GM12878 (cell line): ENCODE measurements around the gene DRAP1. TPM values are rescaled to one million over a fixed set of nuclear protein-coding genes. Genes with fewer than 3 reads are reported as not detected.

ENCODE experiments used
- ATAC-seq: fragments of 200-7000 bp; cut with Tn5 transposase; 3 replicates; pipeline ENCODE4 v1.9.1; 2020; ENCODE audit warnings: mild to moderate bottlenecking, moderate library complexity
- BruUV-seq: library from RNA; stranded (reverse); fragments of 400-500 nt; replicated peaks from 2 replicates; lab custom pipeline; 2021; lab: Mats Ljungman, UMichigan
- CTCF ChIA-PET: fragments of 300-600 bp; sonication (Branson Sonifier 250); formaldehyde crosslinking; extraction: SDS; loops from one replicate; lab custom pipeline; 2021; ENCODE audit warnings: inconsistent platforms; lab: Yijun Ruan, JAX
- POLR2A ChIA-PET: fragments of 350-600 bp; formaldehyde crosslinking; extraction: SDS; loops from one replicate; lab custom pipeline; 2021; ENCODE audit warnings: inconsistent platforms; lab: Charles Lee
- RAD21 ChIA-PET: fragments of 300-600 bp; sonication (Branson Sonifier 250); formaldehyde crosslinking; loops from one replicate; lab custom pipeline; 2023; ENCODE audit warnings: antibody characterized with exemption; ENCODE audit not compliant: unreplicated experiment; lab: Charles Lee
- SMC1A ChIA-PET: fragments of 300-600 bp; sonication (Branson Sonifier 250); formaldehyde crosslinking; loops from one replicate; lab custom pipeline; 2023; ENCODE audit not compliant: unreplicated experiment, uncharacterized antibody; lab: Charles Lee
- DNase-seq: peaks from one replicate; pipeline ENCODE4 v3.0.0-alpha.2; 2011; ENCODE audit warnings: low read depth, low spot score
- FAIRE-seq: peaks from 3 replicates; lab custom pipeline; 2011; peaks lifted over from hg19 to GRCh38; lab: Jason Lieb, UNC
- H2AFZ ChIP-seq: 2 replicates; pipeline ENCODE4 v1.6.0; 2011; ENCODE audit warnings: low read depth, low read length, control low read depth; ENCODE audit not compliant: control insufficient read depth
- H3K27ac ChIP-seq: 2 replicates; pipeline ENCODE4 v1.5.1; 2011; ENCODE audit warnings: control low read depth; ENCODE audit not compliant: control insufficient read depth, insufficient read depth
- H3K27me3 ChIP-seq, 2 experiments: replicated peaks in 1 of 2; 2 replicates each; pipeline versions ENCODE4 v1.6.0 to v1.6.1; 2011; ENCODE audit warnings: low read length in 1 of 2; ENCODE audit not compliant: control insufficient read depth in 2 of 2, insufficient read depth in 2 of 2
- H3K36me3 ChIP-seq, 2 experiments: 2 replicates each; pipeline ENCODE4 v1.5.1; 2011; ENCODE audit warnings: low read length in 1 of 2; ENCODE audit not compliant: control insufficient read depth in 2 of 2, insufficient read depth in 2 of 2
- H3K4me1 ChIP-seq: 2 replicates; pipeline ENCODE4 v1.6.1; 2011; ENCODE audit warnings: mild to moderate bottlenecking, low read length, moderate library complexity, mixed read lengths; ENCODE audit not compliant: control insufficient read depth, insufficient read depth
- H3K4me2 ChIP-seq: 2 replicates; pipeline ENCODE4 v1.6.0; 2011; ENCODE audit warnings: control low read depth; ENCODE audit not compliant: control insufficient read depth, insufficient read depth
- H3K4me3 ChIP-seq: fragments of 200-600 bp; sonication (generic); 2 replicates; pipeline ENCODE4 v1.5.1; 2016
- H3K79me2 ChIP-seq: 2 replicates; pipeline ENCODE4 v1.6.0; 2011; ENCODE audit warnings: low read length; ENCODE audit not compliant: control insufficient read depth, insufficient read depth
- H3K9ac ChIP-seq: 2 replicates; pipeline ENCODE4 v1.8.0; 2011; ENCODE audit warnings: low read length, control low read depth, mixed read lengths; ENCODE audit not compliant: control insufficient read depth, insufficient read depth
- H3K9me3 ChIP-seq: replicated peaks from 3 replicates; pipeline ENCODE4 v1.5.1; 2011; ENCODE audit warnings: mild to moderate bottlenecking, low read length; ENCODE audit not compliant: control insufficient read depth, insufficient read depth
- H4K20me1 ChIP-seq: 2 replicates; pipeline ENCODE4 v1.6.0; 2011; ENCODE audit not compliant: control insufficient read depth, insufficient read depth
- CEBPB ChIP-seq, 2 experiments: fragments of 150-350 bp in 1 of 2; IDR thresholded peaks; 2 replicates each; pipeline ENCODE4 v1.6.1; 2012 to 2014; ENCODE audit warnings: low read depth in 2 of 2, low read length in 2 of 2, borderline replicate concordance in 1 of 2, inconsistent platforms in 1 of 2
- CEBPZ ChIP-seq: fragments of 150-350 bp; IDR thresholded peaks from 2 replicates; pipeline ENCODE4 v1.6.1; 2016; ENCODE audit warnings: low read depth, low read length
- CHD4 ChIP-seq: fragments of 200-600 bp; sonication (generic); IDR thresholded peaks from 2 replicates; pipeline ENCODE4 v1.6.1; 2016; ENCODE audit warnings: mild to moderate bottlenecking
- CREM ChIP-seq: IDR thresholded peaks from 2 replicates; pipeline ENCODE4 v1.6.1; 2014; ENCODE audit warnings: antibody characterized with exemption, low read depth
- GABPA ChIP-seq: IDR thresholded peaks from 2 replicates; pipeline ENCODE4 v1.6.1; 2014; ENCODE audit warnings: antibody characterized with exemption, low read depth, mild to moderate bottlenecking, inconsistent platforms
- MEF2B ChIP-seq: fragments of 450-650 bp; IDR thresholded peaks from 2 replicates; pipeline ENCODE4 v1.6.1; 2018; ENCODE audit warnings: mild to moderate bottlenecking, moderate library complexity; ENCODE audit not compliant: partially characterized antibody, poor library complexity, severe bottlenecking
- NFIC ChIP-seq: IDR thresholded peaks from 2 replicates; pipeline ENCODE4 v1.6.1; 2012; ENCODE audit warnings: low read depth, mild to moderate bottlenecking, inconsistent platforms, low read length, moderate library complexity
- NR2F1 ChIP-seq: fragments of 450-650 bp; conservative IDR thresholded peaks from 2 replicates; pipeline ENCODE4 v1.6.1; 2017; ENCODE audit warnings: mild to moderate bottlenecking
- RELA ChIP-seq: fragments of 450-650 bp; IDR thresholded peaks from 2 replicates; pipeline ENCODE4 v1.8.0; 2014; ENCODE audit warnings: borderline replicate concordance; ENCODE audit not compliant: partially characterized antibody
- REST ChIP-seq: IDR thresholded peaks from 2 replicates; pipeline ENCODE4 v1.6.1; 2012; ENCODE audit warnings: mild to moderate bottlenecking, low read depth, low read length
- SMC3 ChIP-seq: IDR thresholded peaks from 2 replicates; pipeline ENCODE4 v1.6.1; 2011; ENCODE audit warnings: low read length, improper control_type of control experiment, borderline replicate concordance
- SUZ12 ChIP-seq: fragments of 200-600 bp; sonication (generic); IDR thresholded peaks from one replicate; pipeline ENCODE4 v1.6.1; 2018; ENCODE audit warnings: antibody characterized with exemption, mild to moderate bottlenecking; ENCODE audit not compliant: unreplicated experiment
- TCF3 ChIP-seq: IDR thresholded peaks from 2 replicates; pipeline ENCODE4 v1.6.1; 2012; ENCODE audit warnings: low read depth, mild to moderate bottlenecking, low read length, borderline replicate concordance; ENCODE audit not compliant: insufficient read depth
- USF2 ChIP-seq: IDR thresholded peaks from 2 replicates; pipeline ENCODE4 v1.6.1; 2011; ENCODE audit warnings: low read depth, low read length, improper control_type of control experiment, borderline replicate concordance
- WGBS: methylation state at CpG from one replicate; pipeline ENCODE4 v1.1.6; 2016; ENCODE audit warnings: low lambda C conversion rate; ENCODE audit not compliant: insufficient replicate concordance, insufficient coverage; ENCODE audit errors: missing lambda C conversion rate; 5-methylcytosine and 5-hydroxymethylcytosine counted together
- in situ Hi-C: fragments of 300-500 bp; cut with MboI; formaldehyde crosslinking; loops from 9 replicates; pipeline ENCODE4 v1.14.3; 2018; ENCODE audit warnings: mixed read lengths
- intact Hi-C: fragments of 100-400 bp; cut with micrococcal nuclease; formaldehyde crosslinking; loops from one replicate; pipeline ENCODE4 v1.14.2; 2022; ENCODE audit not compliant: unreplicated experiment
- polyA plus RNA-seq, 11 experiments: library from polyadenylated mRNA; depleted of rRNA in 4 of 11; unstranded in 6 of 11; stranded (reverse) in 5 of 11; fragments of >200 nt; fragmentation: Nextera tagmentation in 4 of 11; fragmentation: Illumina TruSeq in 1 of 11; extraction: Ambion mirVana in 4 of 11; extraction: Trizol in 1 of 11; gene quantifications; 1 replicate in 1 of 11; 2 replicates in 10 of 11; pipeline versions ENCODE4 v1.2.1 to v1.2.3, GENCODE V29; 2011 to 2016; ENCODE audit warnings: inconsistent platforms in 2 of 11, missing spikeins in 2 of 11, low read depth in 1 of 11
- total RNA-seq, 4 experiments: library from RNA; depleted of rRNA in 3 of 4; stranded (reverse); fragments of >200 nt in 3 of 4; fragmentation: Illumina TruSeq in 1 of 4; extraction: Trizol in 1 of 4; gene quantifications; 2 replicates each; pipeline versions ENCODE4 v1.2.1 to v1.2.3, GENCODE V29; 2013 to 2021

Gene DRAP1
- total and polyA plus RNA-seq, 10 of the 15 experiments (the other 5 are each of a cell fraction or from before 2014, with no cell fraction given) = 9.4 to 163 (median 114) TPM

- no peak for FAIRE-seq
- DNase-seq = no peak
- Histone ChIP-seq H3K36me3 (no peaks in the 10 kb centered on the region), H3K27me3 (no peaks in the 10 kb centered on the region), H3K4me2 (peak overlapping the region; percentile 99), H3K9ac (peak overlapping the region; percentile 85), H3K79me2 (peaks cover 47% of the 10 kb centered on the region), H2AFZ (peak overlapping the region; percentile 79), H3K4me3 (peak overlapping the region; percentile 98), H3K9me3 (no peaks in the 10 kb centered on the region), H4K20me1 (no peaks in the 10 kb centered on the region), H3K4me1 (peaks cover 27% of the 10 kb centered on the region), H3K27ac (peak overlapping the region; percentile 86)
- intact Hi-C loops = loop anchor here (5.0 to 10.0 kb wide), 2 partner anchors 33 to 241 kb away; no protein-coding TSS in a partner anchor
- ChIA-PET CTCF (interaction anchor here (0.7 to 2.0 kb wide), 10 partner anchors 8 to 330 kb away, joined by 3 to 14 read pairs (median 4); no protein-coding TSS in a partner anchor), RAD21 (interaction anchor here (0.8 to 8.0 kb wide), 6 partner anchors 9 to 175 kb away, joined by 3 to 76 read pairs (median 4); partner anchors contain the start of genes C11orf68, CFL1 and MUS81), SMC1A (interaction anchor here (0.6 to 6.6 kb wide), 9 partner anchors 9 to 249 kb away, joined by 3 to 28 read pairs (median 4); partner anchors contain the start of gene C11orf68), POLR2A (interaction anchor here (0.6 to 7.4 kb wide), 6 partner anchors 8 to 220 kb away, joined by 3 to 155 read pairs (median 3); partner anchors contain the start of genes CFL1, FOSL1 and MUS81)
- no TSS peak for BruUV-seq
- WGBS = 3% methylated on average over 16 of the region's 16 CpGs
- in situ Hi-C loops = no loop called here
- peak; percentile 29 for ATAC-seq
- no peak for TF ChIP-seq CHD4
- TF ChIP-seq NFIC = no peak
- no peak for TF ChIP-seq CREM
- no peak for TF ChIP-seq USF2
- 0 out of 2 replicates have a peak, but pooled peaks have one; percentile 50 for TF ChIP-seq TCF3
- no peak for TF ChIP-seq CEBPB (IDR thresholded peaks at IDR 0.05; ENCODE audit: borderline replicate concordance in 1 of 2, low read depth in 2 of 2, low read length in 2 of 2)
- TF ChIP-seq RELA = no peak
- TF ChIP-seq SMC3 = no peak
- TF ChIP-seq MEF2B = no peak
- TF ChIP-seq GABPA = no peak
- no peak for TF ChIP-seq SUZ12
- no peak for TF ChIP-seq REST
- TF ChIP-seq CEBPZ = no peak
- peak; percentile 46; the same call in 1 of the 2 replicates for TF ChIP-seq NR2F1
Measured at GRCh38 chr11:65894034-65894591, 25.1 kb upstream of the DRAP1 start.
